Bone marrow (tissue), 2 donors: ENCODE results near the gene B3GLCT.
"Not testable (repeated sequence)": the region's sequence is repeated elsewhere in the genome, so short reads cannot be mapped to it uniquely, and the experiment has no call there.

Source experiments
- DNase-seq, 2 donors: peaks; one replicate each; lab custom pipeline; 2025; lab: John Stamatoyannopoulos, UW

The B3GLCT gene

GRCh38 chr13:31199849-31200636, at the start of gene B3GLCT:
B3GLCT (plus strand) TSS chr13:31199975; CDS start chr13:31200085, 110 bp downstream.
- peak; percentile 40 to 71 for DNase-seq

GRCh38 chr13:31150315-31150985, 49.3 kb upstream of the B3GLCT start:
- DNase-seq, result no peak

GRCh38 chr13:31151837-31152236, 47.9 kb upstream of the B3GLCT start:
- no peak for DNase-seq

- no peak for DNase-seq
Observed at GRCh38 chr13:31154939-31155338, 44.8 kb upstream of the B3GLCT start.

- no peak for DNase-seq
Observed at GRCh38 chr13:31159306-31159705, 40.5 kb upstream of the B3GLCT start.

- peak; percentile 34 to 51 for DNase-seq
Observed at GRCh38 chr13:31160857-31161556, 38.8 kb upstream of the B3GLCT start.

- peak in 1 of 2 donors; percentile 97 for DNase-seq
Observed at GRCh38 chr13:31161557-31162150, 38.1 kb upstream of the B3GLCT start, which contains the start of gene HSPH1. HSPH1 (minus strand) TSS chr13:31161904; CDS start chr13:31161582, 322 bp downstream.

GRCh38 chr13:31162151-31163008, 37.4 kb upstream of the B3GLCT start:
- DNase-seq, result peak; percentile 94 to 96

- DNase-seq, result no peak
Observed at GRCh38 chr13:31166591-31166990, 33.2 kb upstream of the B3GLCT start.

GRCh38 chr13:31167490-31167889, 32.3 kb upstream of the B3GLCT start:
- no peak for DNase-seq

GRCh38 chr13:31168166-31168565, 31.6 kb upstream of the B3GLCT start:
- DNase-seq, result no peak

GRCh38 chr13:31168736-31169135, 31.0 kb upstream of the B3GLCT start:
- DNase-seq, result no peak

GRCh38 chr13:31172001-31172400, 27.8 kb upstream of the B3GLCT start:
- no peak for DNase-seq

GRCh38 chr13:31172535-31172934, 27.2 kb upstream of the B3GLCT start:
- DNase-seq, result no peak

- DNase-seq, result no peak
Observed at GRCh38 chr13:31174018-31174417, 25.8 kb upstream of the B3GLCT start.

GRCh38 chr13:31175847-31176532, 23.8 kb upstream of the B3GLCT start:
- DNase-seq, result no peak

- not testable (repeated sequence) for DNase-seq
Observed at GRCh38 chr13:31177813-31178495, 21.8 kb upstream of the B3GLCT start.

GRCh38 chr13:31179241-31179640, 20.5 kb upstream of the B3GLCT start:
- no peak for DNase-seq

GRCh38 chr13:31179754-31180153, 20.0 kb upstream of the B3GLCT start:
- no peak for DNase-seq

- no peak for DNase-seq
Observed at GRCh38 chr13:31182987-31183386, 16.8 kb upstream of the B3GLCT start.
